Neural progenitor cell (in vitro differentiated cells): Measurements from ENCODE around the gene SNX2. TPM values are rescaled to one million over a fixed set of nuclear protein-coding genes. Genes with fewer than 3 reads are reported as not detected.

Source experiments
- DNase-seq: peaks from one replicate; pipeline ENCODE4 v3.0.0-alpha.2; 2016; ENCODE audit warnings: low spot score
- H2AFZ ChIP-seq: fragments of 200-600 bp; sonication (generic); replicated peaks from 2 replicates; pipeline ENCODE4 v1.6.1; 2016; ENCODE audit warnings: antibody characterized with exemption
- H3F3A ChIP-seq: fragments of 200-600 bp; sonication (generic); 2 replicates; pipeline ENCODE4 v1.6.1; 2016; ENCODE audit warnings: antibody characterized with exemption, low read depth
- H3K27ac ChIP-seq: fragments of 200-600 bp; sonication (generic); 2 replicates; pipeline ENCODE4 v1.5.1; 2016; ENCODE audit warnings: mild to moderate bottlenecking
- H3K27me3 ChIP-seq: fragments of 200-600 bp; sonication (generic); 2 replicates; pipeline ENCODE4 v1.6.1; 2016; ENCODE audit warnings: mild to moderate bottlenecking, moderate library complexity
- H3K36me3 ChIP-seq: fragments of 200-600 bp; sonication (generic); 2 replicates; pipeline ENCODE4 v1.5.1; 2016
- H3K4me1 ChIP-seq: fragments of 200-600 bp; sonication (generic); 2 replicates; pipeline ENCODE4 v1.6.1; 2016; ENCODE audit warnings: mixed run types
- H3K4me2 ChIP-seq: fragments of 200-600 bp; sonication (generic); 2 replicates; pipeline ENCODE4 v1.6.1; 2016
- H3K4me3 ChIP-seq: fragments of 200-600 bp; sonication (generic); 2 replicates; pipeline ENCODE4 v1.5.1; 2016
- H3K79me2 ChIP-seq: fragments of 200-600 bp; sonication (generic); 2 replicates; pipeline ENCODE4 v1.6.1; 2016; ENCODE audit warnings: low read depth
- H3K9ac ChIP-seq: fragments of 200-600 bp; sonication (generic); 2 replicates; pipeline ENCODE4 v1.6.1; 2016
- H3K9me3 ChIP-seq: fragments of 200-600 bp; sonication (generic); 2 replicates; pipeline ENCODE4 v1.5.1; 2016; ENCODE audit warnings: low read depth
- H4K20me1 ChIP-seq: fragments of 200-600 bp; sonication (generic); 2 replicates; pipeline ENCODE4 v1.6.1; 2016; ENCODE audit warnings: low read depth
- H3K27ac Mint-ChIP-seq: 3 replicates; pipeline ENCODE4 v1.8.0; 2021; ENCODE audit warnings: mixed read lengths
- H3K27me3 Mint-ChIP-seq: 2 replicates; pipeline ENCODE4 v1.8.0; 2022; ENCODE audit warnings: low read depth, mild to moderate bottlenecking, inconsistent platforms, moderate library complexity, mixed read lengths; ENCODE audit not compliant: insufficient read depth
- H3K36me3 Mint-ChIP-seq: 3 replicates; pipeline ENCODE4 v1.8.0; 2021; ENCODE audit warnings: mixed read lengths
- H3K4me1 Mint-ChIP-seq: 3 replicates; pipeline ENCODE4 v1.8.0; 2021; ENCODE audit warnings: mixed read lengths
- H3K4me3 Mint-ChIP-seq: 3 replicates; pipeline ENCODE4 v1.8.0; 2021; ENCODE audit warnings: mild to moderate bottlenecking, moderate library complexity, mixed read lengths
- H3K9me3 Mint-ChIP-seq: 3 replicates; pipeline ENCODE4 v1.8.0; 2020; ENCODE audit warnings: mixed read lengths
- CTCF ChIP-seq: fragments of 200-600 bp; sonication (generic); IDR thresholded peaks from 2 replicates; pipeline ENCODE4 v1.5.1; 2017; ENCODE audit warnings: antibody characterized with exemption, mild to moderate bottlenecking
- EZH2 ChIP-seq: fragments of 200-600 bp; sonication (generic); IDR thresholded peaks from 2 replicates; pipeline ENCODE4 v1.6.1; 2017; ENCODE audit warnings: antibody characterized with exemption, mild to moderate bottlenecking, moderate library complexity
- EZH2phosphoT487 ChIP-seq: fragments of 200-600 bp; sonication (generic); IDR thresholded peaks from 2 replicates; pipeline ENCODE4 v1.6.1; 2017; ENCODE audit warnings: antibody characterized with exemption
- total RNA-seq: library from RNA; depleted of rRNA; stranded (reverse); fragments of >200 nt; gene quantifications from 2 replicates; pipeline ENCODE4 v1.2.3, GENCODE V29; 2015; ENCODE audit warnings: low replicate concordance

Gene SNX2
- total RNA-seq, 1 donor from 2014 or later = 73.0 TPM

- no peak for DNase-seq
- H3K9ac ChIP-seq = no peak overlapping the region
- no peaks in the 10 kb centered on the region for H3K9me3 ChIP-seq
- no peaks in the 10 kb centered on the region for H4K20me1 ChIP-seq
- Mint-ChIP-seq H3K36me3 (peaks cover 17% of the 10 kb centered on the region), H3K27ac (no peak overlapping the region), H3K27me3 (no peaks in the 10 kb centered on the region), H3K4me1 (peaks cover 8% of the 10 kb centered on the region), H3K9me3 (peaks cover 3% of the 10 kb centered on the region), H3K4me3 (no peak overlapping the region)
- H3K36me3 ChIP-seq = no peaks in the 10 kb centered on the region
- peaks cover 8% of the 10 kb centered on the region for H3K4me1 ChIP-seq
- H3K79me2 ChIP-seq = no peaks in the 10 kb centered on the region
- no peak overlapping the region for H3K27ac ChIP-seq
- TF ChIP-seq CTCF (no peak), EZH2 (no peak), EZH2phosphoT487 (no peak)
- no peaks in the 10 kb centered on the region for H3F3A ChIP-seq
- H3K4me3 ChIP-seq = no peak overlapping the region
- no peak overlapping the region for H3K4me2 ChIP-seq
- no peaks in the 10 kb centered on the region for H3K27me3 ChIP-seq
- no peak overlapping the region for H2AFZ ChIP-seq
Observed at GRCh38 chr5:122864842-122865241, 90.0 kb downstream of the SNX2 start.

- H3K9me3 Mint-ChIP-seq = no peaks in the 10 kb centered on the region
- no peaks in the 10 kb centered on the region for H3K9me3 ChIP-seq
- no peaks in the 10 kb centered on the region for H3F3A ChIP-seq
- no peak overlapping the region for H3K9ac ChIP-seq
- H3K79me2 ChIP-seq = no peaks in the 10 kb centered on the region
- H3K36me3 Mint-ChIP-seq = peaks cover 14% of the 10 kb centered on the region
- no peak overlapping the region for H3K4me2 ChIP-seq
- peak overlapping the region; percentile 6 for H3K27ac Mint-ChIP-seq
- no peak overlapping the region for H3K4me3 ChIP-seq
- H3K36me3 ChIP-seq = no peaks in the 10 kb centered on the region
- H3K4me1 Mint-ChIP-seq = peaks cover 10% of the 10 kb centered on the region
- DNase-seq = no peak
- H3K27me3 ChIP-seq = no peaks in the 10 kb centered on the region
- no peak overlapping the region for H3K4me3 Mint-ChIP-seq
- H3K27me3 Mint-ChIP-seq = no peaks in the 10 kb centered on the region
- no peak overlapping the region for H2AFZ ChIP-seq
- TF ChIP-seq EZH2 (no peak), CTCF (no peak), EZH2phosphoT487 (no peak)
- H3K4me1 ChIP-seq = peaks cover 3% of the 10 kb centered on the region
- no peak overlapping the region for H3K27ac ChIP-seq
- no peaks in the 10 kb centered on the region for H4K20me1 ChIP-seq
Observed at GRCh38 chr5:122870219-122870856, 95.5 kb downstream of the SNX2 start.

- Histone ChIP-seq H3K4me1 (peaks cover 3% of the 10 kb centered on the region), H3K4me2 (no peak overlapping the region), H3K79me2 (no peaks in the 10 kb centered on the region), H3K4me3 (no peak overlapping the region), H4K20me1 (no peaks in the 10 kb centered on the region), H2AFZ (no peak overlapping the region), H3K27me3 (no peaks in the 10 kb centered on the region), H3K9ac (no peak overlapping the region), H3K27ac (no peak overlapping the region), H3K9me3 (no peaks in the 10 kb centered on the region), H3F3A (no peaks in the 10 kb centered on the region), H3K36me3 (no peaks in the 10 kb centered on the region)
- H3K27me3 Mint-ChIP-seq = no peaks in the 10 kb centered on the region
- H3K36me3 Mint-ChIP-seq = peaks cover 16% of the 10 kb centered on the region
- no peak overlapping the region for H3K27ac Mint-ChIP-seq
- DNase-seq = no peak
- no peaks in the 10 kb centered on the region for H3K9me3 Mint-ChIP-seq
- H3K4me1 Mint-ChIP-seq = peaks cover 10% of the 10 kb centered on the region
- no peak for TF ChIP-seq EZH2phosphoT487
- TF ChIP-seq EZH2 = no peak
- TF ChIP-seq CTCF = no peak
- H3K4me3 Mint-ChIP-seq = no peak overlapping the region
Observed at GRCh38 chr5:122871661-122872060, 96.8 kb downstream of the SNX2 start.
